Measurements from ENCODE around the gene PRND.
"Not testable (repeated sequence)": the region's sequence is repeated elsewhere in the genome, so short reads cannot be mapped to it uniquely, and the experiment has no call there.

PRND gene

DNA sequence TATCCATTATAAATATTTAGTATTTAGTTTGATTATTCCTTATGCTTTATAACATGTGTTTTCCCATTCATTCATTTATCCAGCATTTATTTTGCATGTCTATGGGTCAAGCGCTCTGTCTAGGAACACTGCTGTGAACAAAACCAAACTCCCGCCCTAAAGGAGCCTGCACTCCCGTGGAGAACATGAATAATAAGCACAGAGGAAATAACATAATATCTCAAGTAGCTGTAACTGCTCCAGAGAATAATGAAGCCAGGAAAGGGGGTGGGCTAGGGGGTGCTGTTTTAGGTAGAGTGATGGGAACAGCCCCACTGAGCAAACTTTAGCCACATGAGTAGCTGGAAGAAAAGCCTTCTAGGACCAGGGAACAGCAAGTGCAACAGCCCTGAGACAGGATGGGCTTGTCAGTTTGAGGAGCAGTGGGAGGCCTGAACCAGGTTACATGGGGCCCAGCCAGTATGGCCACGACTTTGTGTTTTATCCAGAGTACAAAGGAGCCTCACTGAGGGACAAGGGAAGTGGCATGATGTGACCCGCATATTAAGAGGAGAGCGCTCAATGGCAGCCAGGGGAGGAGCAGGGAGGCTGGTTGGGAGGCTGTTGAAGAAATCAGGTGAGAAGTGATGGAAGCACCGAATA is 24.4 kb upstream of the PRND start:
- Histone ChIP-seq H3K9ac (ENCODE audit: low read depth, low read length) (no peak overlapping the region), H3K9me3 (ENCODE audit: control insufficient read depth, insufficient read depth, low read length) (no peaks in the 10 kb centered on the region), H3K36me3 (ENCODE audit: insufficient read depth, low read length) (no peaks in the 10 kb centered on the region), H3K4me1 (ENCODE audit: insufficient read depth, low read length) (peaks cover 22% of the 10 kb centered on the region)

DNA sequence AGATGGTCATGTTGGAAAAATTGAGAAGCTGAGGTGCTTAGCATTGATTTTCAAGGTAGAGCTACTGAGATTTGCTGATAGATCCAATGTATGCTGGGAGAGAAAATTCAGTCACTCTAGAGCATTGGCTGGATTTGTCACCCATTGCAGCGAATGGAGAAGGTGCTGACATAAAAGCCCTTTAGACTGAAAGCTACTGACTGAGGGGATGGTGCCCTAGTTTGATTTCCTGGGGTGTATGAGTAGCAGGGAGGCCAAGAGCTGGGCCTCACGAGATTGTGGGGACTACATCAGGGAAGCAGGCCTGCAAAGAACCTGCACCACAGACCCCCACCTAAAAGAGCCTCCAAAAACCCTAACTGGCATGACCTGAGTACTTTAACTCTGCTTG is 23.9 kb upstream of the PRND start:
- Histone ChIP-seq H3K36me3 (ENCODE audit: insufficient read depth, low read length) (no peaks in the 10 kb centered on the region), H3K4me1 (ENCODE audit: insufficient read depth, low read length) (peaks cover 28% of the 10 kb centered on the region), H3K9ac (ENCODE audit: low read depth, low read length) (no peak overlapping the region)

DNA sequence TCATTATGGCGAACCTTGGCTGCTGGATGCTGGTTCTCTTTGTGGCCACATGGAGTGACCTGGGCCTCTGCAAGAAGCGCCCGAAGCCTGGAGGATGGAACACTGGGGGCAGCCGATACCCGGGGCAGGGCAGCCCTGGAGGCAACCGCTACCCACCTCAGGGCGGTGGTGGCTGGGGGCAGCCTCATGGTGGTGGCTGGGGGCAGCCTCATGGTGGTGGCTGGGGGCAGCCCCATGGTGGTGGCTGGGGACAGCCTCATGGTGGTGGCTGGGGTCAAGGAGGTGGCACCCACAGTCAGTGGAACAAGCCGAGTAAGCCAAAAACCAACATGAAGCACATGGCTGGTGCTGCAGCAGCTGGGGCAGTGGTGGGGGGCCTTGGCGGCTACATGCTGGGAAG is 22.5 kb upstream of the PRND start:
- Histone ChIP-seq H3K4me1 (ENCODE audit: insufficient read depth, low read length) (peaks cover 39% of the 10 kb centered on the region), H3K9me3 (ENCODE audit: control insufficient read depth, insufficient read depth, low read length) (no peaks in the 10 kb centered on the region), H3K36me3 (ENCODE audit: insufficient read depth, low read length) (no peaks in the 10 kb centered on the region), H3K9ac (ENCODE audit: low read depth, low read length) (no peak overlapping the region)

More for the DNA sequence above, 23.9 kb upstream of the PRND start:
- no peaks in the 10 kb centered on the region for H3K9me3 ChIP-seq (ENCODE audit: control insufficient read depth, insufficient read depth, low read length)

DNA sequence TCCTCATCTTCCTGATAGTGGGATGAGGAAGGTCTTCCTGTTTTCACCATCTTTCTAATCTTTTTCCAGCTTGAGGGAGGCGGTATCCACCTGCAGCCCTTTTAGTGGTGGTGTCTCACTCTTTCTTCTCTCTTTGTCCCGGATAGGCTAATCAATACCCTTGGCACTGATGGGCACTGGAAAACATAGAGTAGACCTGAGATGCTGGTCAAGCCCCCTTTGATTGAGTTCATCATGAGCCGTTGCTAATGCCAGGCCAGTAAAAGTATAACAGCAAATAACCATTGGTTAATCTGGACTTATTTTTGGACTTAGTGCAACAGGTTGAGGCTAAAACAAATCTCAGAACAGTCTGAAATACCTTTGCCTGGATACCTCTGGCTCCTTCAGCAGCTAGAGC is 21.8 kb upstream of the PRND start:
- H3K9ac ChIP-seq (ENCODE audit: low read depth, low read length): no peak overlapping the region
- H3K9me3 ChIP-seq (ENCODE audit: control insufficient read depth, insufficient read depth, low read length): no peaks in the 10 kb centered on the region
- H3K36me3 ChIP-seq (ENCODE audit: insufficient read depth, low read length): no peaks in the 10 kb centered on the region
- peaks cover 46% of the 10 kb centered on the region for H3K4me1 ChIP-seq (ENCODE audit: insufficient read depth, low read length)

DNA sequence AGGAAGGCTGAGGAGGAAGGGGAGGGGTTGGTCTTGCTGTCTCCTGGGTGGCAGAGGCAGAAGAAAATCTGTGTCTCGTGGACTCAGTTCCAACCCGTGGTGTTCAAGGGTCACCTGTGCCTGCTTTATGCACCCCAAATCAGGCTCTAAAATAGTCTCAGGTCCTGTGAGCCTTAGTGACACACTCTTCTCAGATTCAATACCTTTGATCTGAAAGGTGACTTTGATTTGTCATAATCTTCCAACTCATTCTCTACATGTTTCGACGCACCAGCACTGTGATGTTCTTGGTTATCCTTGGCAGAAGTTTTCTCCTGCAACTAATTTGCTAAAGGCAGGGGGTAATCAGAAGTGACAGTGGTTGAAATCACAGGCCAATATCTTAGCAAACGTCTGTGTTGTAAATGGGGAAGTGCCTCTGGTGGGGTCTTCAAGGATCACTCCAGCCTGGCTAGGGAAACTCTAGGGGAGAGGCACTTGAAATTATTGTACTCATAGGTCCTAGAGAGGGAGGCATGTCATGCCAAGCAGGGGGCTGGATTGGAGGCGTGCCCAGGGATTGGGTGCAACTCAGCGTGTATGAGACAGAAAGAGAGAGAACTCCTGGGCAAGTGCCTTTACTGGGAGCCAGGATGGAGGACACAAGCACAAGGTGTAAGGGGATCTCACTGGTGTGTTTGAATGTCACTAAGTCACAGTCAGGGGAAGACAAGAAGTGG is 19.0 kb upstream of the PRND start:
- Histone ChIP-seq H3K9ac (ENCODE audit: low read depth, low read length) (no peak overlapping the region), H3K4me1 (ENCODE audit: insufficient read depth, low read length) (peaks cover 32% of the 10 kb centered on the region), H3K9me3 (ENCODE audit: control insufficient read depth, insufficient read depth, low read length) (no peaks in the 10 kb centered on the region), H3K36me3 (ENCODE audit: insufficient read depth, low read length) (no peaks in the 10 kb centered on the region)

DNA sequence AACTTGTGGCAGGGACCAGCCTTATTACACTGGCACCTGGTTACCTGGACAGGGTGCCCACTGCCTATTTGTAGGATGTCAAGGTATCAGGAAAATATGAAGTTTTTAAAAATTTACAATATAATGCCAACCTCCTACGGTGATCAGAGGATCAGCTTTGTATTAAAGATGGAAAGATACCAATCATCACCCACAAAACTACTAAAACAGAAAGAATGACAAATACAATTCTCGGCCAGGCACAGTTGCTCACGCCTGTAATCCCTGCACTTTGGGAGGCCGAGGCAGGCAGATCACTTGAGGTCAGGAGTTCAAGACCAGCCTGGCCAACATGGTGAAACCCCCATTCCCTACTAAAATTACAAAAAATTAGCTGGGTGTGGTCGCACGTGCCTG is 18.4 kb upstream of the PRND start:
- no peaks in the 10 kb centered on the region for H3K9me3 ChIP-seq (ENCODE audit: control insufficient read depth, insufficient read depth, low read length)
- no peaks in the 10 kb centered on the region for H3K36me3 ChIP-seq (ENCODE audit: insufficient read depth, low read length)
- peaks cover 28% of the 10 kb centered on the region for H3K4me1 ChIP-seq (ENCODE audit: insufficient read depth, low read length)
- no peak overlapping the region for H3K9ac ChIP-seq (ENCODE audit: low read depth, low read length)

DNA sequence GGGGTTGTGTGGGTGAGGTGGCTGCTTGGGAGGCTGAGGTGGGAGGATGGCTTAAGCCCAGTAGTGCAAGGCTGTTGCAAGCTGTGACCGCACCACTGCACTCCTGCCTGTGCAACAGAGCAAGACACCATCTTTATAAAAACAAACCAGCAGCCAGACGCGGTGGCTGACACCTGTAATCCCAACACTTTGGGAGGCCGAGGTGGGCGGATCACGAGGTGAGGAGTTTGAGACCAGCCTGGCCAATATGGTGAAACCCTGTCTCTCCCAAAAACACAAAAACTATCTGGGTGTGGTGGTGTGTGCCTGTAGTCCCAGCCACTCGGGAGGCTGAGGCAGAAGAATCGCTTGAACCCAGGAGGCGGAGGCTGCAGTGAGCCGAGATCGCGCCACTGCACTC is 14.8 kb upstream of the PRND start:
- not testable (repeated sequence) for H3K36me3 ChIP-seq (ENCODE audit: insufficient read depth, low read length); H3K9ac ChIP-seq (ENCODE audit: low read depth, low read length); H3K9me3 ChIP-seq (ENCODE audit: control insufficient read depth, insufficient read depth, low read length)
- H3K4me1 ChIP-seq (ENCODE audit: insufficient read depth, low read length): peaks cover 28% of the 10 kb centered on the region

DNA sequence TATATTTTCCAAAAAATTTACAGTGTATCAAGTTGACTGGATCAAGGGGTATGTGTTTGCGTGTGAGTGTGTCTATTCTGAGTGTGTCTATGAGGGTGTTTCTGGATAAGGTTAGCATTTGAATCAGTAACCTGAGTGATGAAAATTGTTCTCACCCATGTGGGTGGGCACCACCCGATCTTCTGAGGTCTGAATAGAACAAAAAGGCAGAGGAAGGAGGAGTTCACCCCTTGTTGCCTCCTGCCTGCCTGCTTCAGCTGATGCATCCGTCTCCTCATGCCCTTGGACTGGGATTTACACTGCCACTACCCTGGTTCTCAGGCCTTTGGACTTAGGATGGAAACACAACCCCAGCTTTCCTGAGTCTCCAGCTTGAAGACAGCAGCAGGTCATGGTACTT is 13.7 kb upstream of the PRND start:
- Histone ChIP-seq H3K4me1 (ENCODE audit: insufficient read depth, low read length) (peaks cover 20% of the 10 kb centered on the region), H3K36me3 (ENCODE audit: insufficient read depth, low read length) (no peaks in the 10 kb centered on the region), H3K9ac (ENCODE audit: low read depth, low read length) (no peak overlapping the region), H3K9me3 (ENCODE audit: control insufficient read depth, insufficient read depth, low read length) (no peaks in the 10 kb centered on the region)

DNA sequence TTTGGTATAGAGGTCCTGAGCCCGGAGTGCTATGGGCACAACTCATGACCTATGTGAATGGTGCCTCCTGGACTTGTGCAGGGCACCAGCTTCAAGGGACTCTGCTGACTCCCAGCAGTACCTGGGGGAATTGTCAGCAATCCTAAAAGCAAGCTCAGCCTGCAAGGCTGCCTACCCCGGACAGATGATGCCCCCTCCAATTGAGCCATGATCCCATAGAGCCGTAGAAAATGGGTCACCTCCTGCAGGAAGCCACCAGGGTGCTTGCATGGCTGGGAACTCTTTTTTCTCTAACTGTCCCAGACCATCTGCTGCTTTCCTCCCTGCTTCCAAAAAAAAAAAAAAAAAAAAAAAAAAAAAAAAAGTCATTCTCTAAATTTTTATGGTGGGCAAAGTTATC is 12.9 kb upstream of the PRND start:
- Histone ChIP-seq H3K9ac (ENCODE audit: low read depth, low read length) (no peak overlapping the region), H3K36me3 (ENCODE audit: insufficient read depth, low read length) (no peaks in the 10 kb centered on the region), H3K9me3 (ENCODE audit: control insufficient read depth, insufficient read depth, low read length) (no peaks in the 10 kb centered on the region)

DNA sequence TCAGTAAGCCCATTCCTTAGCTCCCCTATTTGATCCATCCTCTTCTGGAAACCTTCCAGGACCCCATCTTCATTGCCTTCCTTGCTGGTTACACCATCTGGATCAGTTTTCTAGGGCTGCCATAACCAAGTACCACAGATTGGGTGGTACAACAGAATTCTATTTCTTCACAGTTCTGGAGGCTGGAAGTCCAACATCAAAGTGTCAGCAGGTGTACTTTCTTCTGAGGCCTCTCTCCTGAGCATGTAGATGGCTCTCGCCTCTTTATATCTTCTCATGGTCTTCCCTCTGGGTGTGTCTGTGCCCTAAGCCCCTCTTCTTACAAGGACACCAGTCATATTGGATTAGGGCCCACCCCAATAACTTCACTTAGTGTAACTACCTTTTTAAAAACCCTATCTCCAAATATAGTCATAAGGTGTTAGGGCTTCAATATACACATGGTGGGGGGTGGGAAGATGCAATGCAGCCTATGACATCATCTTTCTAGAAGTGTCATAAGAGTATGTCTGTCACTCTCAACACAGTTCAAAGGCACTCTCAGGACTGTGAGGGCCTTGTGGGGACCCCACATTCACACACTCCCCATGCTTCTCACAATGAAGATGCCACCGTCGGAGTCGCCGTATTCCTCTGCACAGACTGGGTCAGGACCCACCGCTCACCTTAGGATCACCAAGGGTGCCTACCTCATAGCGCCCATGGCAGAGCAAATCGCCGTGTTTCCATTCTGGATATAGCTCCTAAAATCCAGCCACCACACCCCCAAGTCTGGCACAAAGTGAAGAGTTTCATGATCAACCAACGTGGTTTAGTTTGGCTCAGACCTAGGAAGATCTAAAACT is 12.2 kb upstream of the PRND start:
- Histone ChIP-seq H3K4me1 (ENCODE audit: insufficient read depth, low read length) (peaks cover 9% of the 10 kb centered on the region; the same call in 1 of the 2 replicates), H3K9ac (ENCODE audit: low read depth, low read length) (no peak overlapping the region), H3K36me3 (ENCODE audit: insufficient read depth, low read length) (no peaks in the 10 kb centered on the region), H3K9me3 (ENCODE audit: control insufficient read depth, insufficient read depth, low read length) (no peaks in the 10 kb centered on the region)

More for the DNA sequence above, 12.9 kb upstream of the PRND start:
- peaks cover 15% of the 10 kb centered on the region; the same call in 1 of the 2 replicates for H3K4me1 ChIP-seq (ENCODE audit: insufficient read depth, low read length)

DNA sequence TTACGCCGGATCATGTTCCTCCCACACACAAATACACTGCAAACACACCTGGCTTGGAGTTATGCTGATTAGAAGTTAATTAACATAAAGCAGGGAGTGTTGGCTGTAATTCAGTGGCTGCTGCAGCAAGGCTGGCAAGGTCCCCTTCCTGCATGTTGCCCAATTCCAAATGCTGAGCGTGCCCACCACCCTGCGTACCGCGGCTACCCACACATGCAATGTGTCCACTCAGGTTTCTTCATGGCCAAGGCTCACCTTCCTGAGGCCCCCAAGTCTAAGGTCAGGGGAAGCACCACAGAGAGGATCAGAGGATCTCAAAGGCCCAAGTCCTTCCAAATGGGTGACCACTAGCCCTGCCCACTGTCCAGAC is 11.6 kb upstream of the PRND start:
- H3K36me3 ChIP-seq (ENCODE audit: insufficient read depth, low read length): no peaks in the 10 kb centered on the region
- no peaks in the 10 kb centered on the region for H3K9me3 ChIP-seq (ENCODE audit: control insufficient read depth, insufficient read depth, low read length)
- H3K9ac ChIP-seq (ENCODE audit: low read depth, low read length): no peak overlapping the region
- H3K4me1 ChIP-seq (ENCODE audit: insufficient read depth, low read length): peaks cover 3% of the 10 kb centered on the region; the same call in 1 of the 2 replicates

DNA sequence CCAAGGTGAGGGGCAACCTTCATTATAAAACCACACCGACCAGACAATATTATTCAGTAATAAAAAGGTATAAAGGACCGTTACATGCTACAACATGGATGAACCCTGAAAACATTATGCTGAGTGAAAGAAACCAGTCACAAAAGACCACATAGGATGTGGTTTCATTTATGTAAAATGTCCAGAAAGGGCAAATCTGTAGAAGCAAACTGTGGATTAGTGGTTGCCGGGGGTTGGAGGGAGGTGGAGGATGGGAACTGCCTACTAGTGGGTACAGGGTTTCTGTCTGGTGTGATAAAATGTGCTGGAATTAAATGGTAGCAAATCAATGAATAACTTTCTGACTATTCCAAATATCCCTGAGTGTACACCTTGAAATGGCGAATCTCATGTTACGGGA is 10.2 kb upstream of the PRND start:
- H3K4me1 ChIP-seq (ENCODE audit: insufficient read depth, low read length): no peaks in the 10 kb centered on the region; the same call in 1 of the 2 replicates
- no peaks in the 10 kb centered on the region for H3K9me3 ChIP-seq (ENCODE audit: control insufficient read depth, insufficient read depth, low read length)
- H3K36me3 ChIP-seq (ENCODE audit: insufficient read depth, low read length): no peaks in the 10 kb centered on the region
- no peak overlapping the region for H3K9ac ChIP-seq (ENCODE audit: low read depth, low read length)

DNA sequence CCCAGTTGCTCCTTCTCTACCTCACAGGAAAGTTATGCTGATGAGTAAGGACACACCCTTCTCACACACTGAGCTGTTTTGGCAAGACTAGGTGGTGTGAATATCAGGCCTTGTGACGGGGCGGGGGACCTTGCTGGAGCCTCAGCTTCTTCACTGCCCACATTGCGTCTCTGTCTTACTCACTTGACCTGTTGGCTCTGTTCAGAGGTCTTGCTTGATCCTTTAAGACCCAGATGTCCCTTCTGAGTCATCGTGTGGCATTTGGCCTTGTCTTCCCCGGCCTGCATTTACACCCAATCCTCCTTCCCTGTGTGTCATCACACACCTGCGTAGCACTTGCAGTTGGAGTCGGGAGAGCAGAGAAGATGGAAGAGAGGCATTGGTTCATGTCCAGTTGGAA is 8.3 kb upstream of the PRND start:
- H3K4me1 ChIP-seq (ENCODE audit: insufficient read depth, low read length): no peaks in the 10 kb centered on the region; the same call in 1 of the 2 replicates
- H3K9me3 ChIP-seq (ENCODE audit: control insufficient read depth, insufficient read depth, low read length): no peaks in the 10 kb centered on the region
- no peak overlapping the region for H3K9ac ChIP-seq (ENCODE audit: low read depth, low read length)

DNA sequence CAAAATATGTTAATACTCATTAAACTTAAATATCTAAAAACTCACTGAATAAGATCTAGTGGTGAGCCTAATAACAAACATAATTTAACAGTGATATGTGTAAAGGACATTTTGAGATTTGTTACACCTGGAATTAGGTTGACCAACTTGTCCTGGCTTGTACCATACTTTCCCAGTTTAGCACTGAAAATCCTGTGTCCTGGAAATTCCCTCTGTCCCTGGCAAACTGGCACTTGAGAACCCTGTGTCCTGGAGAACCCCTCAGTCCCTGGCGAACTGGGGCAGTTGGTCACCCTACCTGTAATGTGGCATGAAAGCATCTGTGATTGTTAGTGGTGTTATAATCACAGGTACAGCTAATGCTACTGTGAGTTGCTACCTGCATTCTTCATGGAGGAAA is 6.9 kb upstream of the PRND start:
- Histone ChIP-seq H3K9me3 (ENCODE audit: control insufficient read depth, insufficient read depth, low read length) (no peaks in the 10 kb centered on the region), H3K4me1 (ENCODE audit: insufficient read depth, low read length) (peaks cover 4% of the 10 kb centered on the region; the same call in 1 of the 2 replicates), H3K9ac (ENCODE audit: low read depth, low read length) (no peak overlapping the region), H3K36me3 (ENCODE audit: insufficient read depth, low read length) (no peaks in the 10 kb centered on the region)

More for the DNA sequence above, 8.3 kb upstream of the PRND start:
- no peaks in the 10 kb centered on the region for H3K36me3 ChIP-seq (ENCODE audit: insufficient read depth, low read length)

All from ES-I3 (cell line).